IPS-18a (cell line): Measurements from ENCODE around the gene ADAMTS17.
"Not testable (repeated sequence)": the region's sequence is repeated elsewhere in the genome, so short reads cannot be mapped to it uniquely, and the experiment has no call there.

ENCODE experiments used
- H3K27ac ChIP-seq: one replicate; pipeline ENCODE4 v1.5.1; 2013; ENCODE audit warnings: low read length
- H3K27me3 ChIP-seq: one replicate; pipeline ENCODE4 v1.6.1; 2013; ENCODE audit warnings: mild to moderate bottlenecking, low read length; ENCODE audit not compliant: control insufficient read depth, insufficient read depth
- H3K36me3 ChIP-seq: one replicate; pipeline ENCODE4 v1.6.1; 2013; ENCODE audit warnings: low read depth, low read length; ENCODE audit not compliant: control insufficient read depth
- H3K4me1 ChIP-seq: one replicate; pipeline ENCODE4 v1.6.1; 2013; ENCODE audit warnings: low read depth, low read length; ENCODE audit not compliant: control insufficient read depth
- H3K4me3 ChIP-seq: one replicate; pipeline ENCODE4 v1.5.1; 2013; ENCODE audit warnings: low read length
- H3K9ac ChIP-seq: one replicate; pipeline ENCODE4 v1.6.1; 2013; ENCODE audit warnings: mild to moderate bottlenecking, low read length, moderate library complexity
- H3K9me3 ChIP-seq: one replicate; pipeline ENCODE4 v1.6.1; 2013; ENCODE audit warnings: low read depth, low read length; ENCODE audit not compliant: control insufficient read depth

ADAMTS17 gene

DNA sequence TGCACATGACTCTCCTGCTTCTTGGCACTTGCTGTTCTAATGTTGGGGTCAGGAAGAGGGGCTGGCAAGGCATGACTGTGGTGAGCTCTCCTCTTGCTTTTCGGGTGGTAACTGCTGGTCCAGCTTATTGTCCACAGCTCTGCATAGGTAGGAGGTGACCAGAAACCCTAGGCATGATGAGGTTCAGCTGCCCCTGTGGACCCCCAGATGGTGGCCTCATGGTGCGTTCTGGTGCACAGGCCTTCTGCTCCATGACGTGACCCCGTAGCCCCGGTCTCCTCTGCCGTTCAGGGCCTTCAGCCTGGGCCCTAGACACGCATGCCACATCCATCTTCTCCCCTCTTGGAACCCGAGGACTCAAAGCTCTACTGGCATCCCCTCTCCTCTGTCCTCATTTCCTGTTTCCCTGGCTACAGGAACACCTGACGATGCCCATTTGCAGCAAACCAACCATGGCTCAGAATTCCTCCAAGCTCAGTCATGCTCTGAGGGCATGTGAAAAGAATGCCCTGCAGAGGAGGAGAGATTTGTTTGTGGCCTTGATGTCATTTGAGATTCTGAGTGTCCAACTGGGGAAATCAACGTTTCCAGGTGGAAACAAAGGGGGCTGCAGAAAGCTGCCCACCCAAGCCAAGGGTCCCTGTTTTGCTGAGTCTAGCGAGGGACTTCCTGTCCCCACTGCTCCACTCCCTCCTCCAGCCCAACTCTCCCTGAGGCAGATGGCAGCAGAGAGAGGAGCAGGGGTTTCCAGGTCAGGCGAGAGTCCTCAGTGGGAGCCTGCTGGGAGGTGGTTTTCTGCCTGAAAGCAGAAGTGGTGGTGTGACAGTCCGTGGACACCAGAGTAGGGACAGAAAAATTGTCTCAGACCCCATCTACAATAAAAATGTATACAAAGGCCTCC, 409.8 kb downstream of the ADAMTS17 start:
- Histone ChIP-seq H3K27ac (no peak overlapping the region), H3K36me3 (no peaks in the 10 kb centered on the region), H3K27me3 (peaks cover 17% of the 10 kb centered on the region), H3K9ac (no peak overlapping the region), H3K4me3 (no peak overlapping the region), H3K9me3 (no peaks in the 10 kb centered on the region), H3K4me1 (peaks cover 13% of the 10 kb centered on the region)

DNA sequence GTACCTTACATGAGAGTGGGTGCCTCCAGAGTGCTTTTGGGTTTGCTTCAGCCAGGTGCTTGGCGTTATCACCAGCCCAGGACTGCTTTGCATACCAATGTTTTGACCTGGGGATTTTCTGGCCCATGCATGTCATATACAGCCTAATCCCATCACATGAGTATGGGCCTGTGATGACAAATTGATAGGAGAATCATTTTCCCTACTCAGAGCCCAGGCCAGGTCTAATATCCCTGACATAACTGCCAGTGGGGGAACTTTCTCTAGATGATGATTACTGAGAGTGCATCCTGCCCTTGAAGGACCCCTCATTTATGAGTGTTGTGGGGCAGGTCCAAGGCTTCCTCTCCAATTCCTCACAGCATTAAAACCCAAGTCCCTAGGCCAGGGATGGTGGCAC, 411.1 kb downstream of the ADAMTS17 start:
- Histone ChIP-seq H3K27me3 (peaks cover 17% of the 10 kb centered on the region), H3K36me3 (no peaks in the 10 kb centered on the region), H3K9me3 (no peaks in the 10 kb centered on the region), H3K4me3 (no peak overlapping the region), H3K4me1 (peaks cover 13% of the 10 kb centered on the region), H3K9ac (no peak overlapping the region), H3K27ac (no peak overlapping the region)

DNA sequence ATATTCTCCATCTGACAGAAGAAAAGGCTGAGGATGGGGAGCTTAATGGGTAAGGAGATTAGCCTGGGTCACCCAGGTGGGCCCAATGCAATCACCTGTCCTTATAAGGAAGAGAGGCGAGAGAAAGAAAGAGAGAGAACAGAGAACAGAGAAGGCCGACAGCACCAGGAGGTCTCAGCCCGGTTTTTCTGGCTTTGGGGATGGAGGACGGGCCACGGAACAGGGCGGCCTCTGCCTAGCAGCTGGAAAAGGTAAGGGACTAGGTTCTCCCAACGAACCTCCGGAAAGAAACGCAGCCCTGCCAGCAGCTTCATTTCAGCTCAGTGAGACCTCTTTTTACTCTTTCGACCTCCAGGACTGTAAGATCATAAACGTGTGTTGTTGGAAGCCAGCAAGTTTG, 412.5 kb downstream of the ADAMTS17 start:
- Histone ChIP-seq H3K27me3 (peaks cover 26% of the 10 kb centered on the region), H3K9ac (peak overlapping the region; percentile 18), H3K36me3 (no peaks in the 10 kb centered on the region), H3K4me3 (peak overlapping the region; percentile 71), H3K27ac (no peak overlapping the region), H3K4me1 (peaks cover 13% of the 10 kb centered on the region), H3K9me3 (no peaks in the 10 kb centered on the region)

DNA sequence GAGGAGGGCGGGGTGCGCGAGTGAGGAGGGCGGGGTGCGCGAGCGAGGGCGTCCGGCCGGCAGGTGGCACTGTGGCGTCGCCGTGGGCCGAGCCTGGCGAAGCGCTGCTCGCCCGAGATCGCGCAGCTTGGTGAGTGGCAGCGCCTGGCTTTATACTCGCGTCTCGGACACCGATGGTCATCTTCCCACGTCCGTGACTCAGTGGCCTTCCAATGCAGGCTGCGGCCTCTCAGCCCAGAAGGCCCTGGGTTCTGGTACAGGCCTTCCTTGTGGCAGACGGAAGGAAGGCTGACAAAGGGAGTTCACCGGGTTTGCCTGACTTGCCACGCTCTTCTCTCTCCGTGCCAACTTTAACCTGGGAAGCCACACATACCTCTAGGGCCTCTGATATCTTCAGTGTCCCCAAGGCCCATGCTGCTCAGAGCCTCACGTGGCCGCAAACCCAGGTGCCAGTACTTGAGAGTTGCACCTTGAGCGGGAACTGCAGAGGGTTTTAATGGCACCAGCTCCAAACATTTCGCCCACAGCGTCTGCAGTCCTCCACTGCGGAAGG, 413.3 kb downstream of the ADAMTS17 start:
- Histone ChIP-seq H3K4me1 (peaks cover 13% of the 10 kb centered on the region), H3K36me3 (no peaks in the 10 kb centered on the region), H3K27me3 (peaks cover 26% of the 10 kb centered on the region), H3K4me3 (peak overlapping the region; percentile 71), H3K9ac (peak overlapping the region; percentile 49), H3K9me3 (no peaks in the 10 kb centered on the region), H3K27ac (no peak overlapping the region)

DNA sequence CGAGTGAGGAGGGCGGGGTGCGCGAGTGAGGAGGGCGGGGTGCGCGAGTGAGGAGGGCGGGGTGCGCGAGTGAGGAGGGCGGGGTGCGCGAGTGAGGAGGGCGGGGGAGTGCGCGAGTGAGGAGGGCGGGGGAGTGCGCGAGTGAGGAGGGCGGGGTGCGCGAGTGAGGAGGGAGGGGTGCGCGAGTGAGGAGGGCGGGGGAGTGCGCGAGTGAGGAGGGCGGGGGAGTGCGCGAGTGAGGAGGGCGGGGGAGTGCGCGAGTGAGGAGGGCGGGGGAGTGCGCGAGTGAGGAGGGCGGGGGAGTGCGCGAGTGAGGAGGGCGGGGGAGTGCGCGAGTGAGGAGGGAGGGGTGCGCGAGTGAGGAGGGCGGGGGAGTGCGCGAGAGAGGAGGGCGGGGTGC, 415.2 kb downstream of the ADAMTS17 start:
- not testable (repeated sequence) for H3K9ac ChIP-seq, H3K27ac ChIP-seq, H3K36me3 ChIP-seq, H3K4me3 ChIP-seq, H3K9me3 ChIP-seq
- Histone ChIP-seq H3K4me1 (peaks cover 13% of the 10 kb centered on the region), H3K27me3 (peaks cover 26% of the 10 kb centered on the region)

DNA sequence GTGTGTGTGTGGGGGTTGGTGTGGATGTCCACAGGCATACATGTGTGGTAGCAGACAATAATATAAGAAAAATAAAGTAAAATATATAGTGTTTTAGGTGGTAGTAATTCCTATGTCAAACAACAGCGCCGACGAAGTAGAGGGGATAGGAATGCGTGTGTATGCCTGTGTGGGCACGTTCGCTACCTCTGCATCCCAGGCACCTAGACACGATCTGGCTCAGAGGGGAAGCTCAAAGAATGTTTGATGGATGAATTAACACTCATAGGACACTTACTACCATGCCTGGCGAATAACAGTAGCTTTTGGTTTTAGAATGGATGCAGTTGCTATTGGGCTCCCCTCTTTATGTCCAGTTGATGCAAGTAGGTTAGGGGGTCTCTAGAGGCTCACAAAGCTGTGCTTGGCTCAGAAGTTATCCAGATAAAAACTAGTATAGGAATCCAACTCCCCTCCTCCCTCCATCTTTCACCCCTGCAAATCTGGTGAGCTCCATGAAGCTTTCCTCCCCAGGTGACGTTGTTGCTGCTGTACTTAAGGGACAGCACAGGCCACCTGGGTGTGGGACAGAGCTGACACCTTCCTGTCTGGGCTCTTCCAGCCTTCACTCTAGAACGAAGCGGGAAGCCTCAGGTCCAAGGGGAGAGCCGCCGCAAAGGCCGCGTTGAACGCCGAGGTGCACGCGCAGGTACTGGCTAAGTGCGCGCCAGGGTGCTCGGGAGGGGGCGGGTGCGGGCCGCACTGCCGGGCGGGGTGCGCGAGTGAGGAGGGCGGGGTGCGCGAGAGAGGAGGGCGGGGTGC, 415.9 kb downstream of the ADAMTS17 start:
- Histone ChIP-seq H3K27me3 (peaks cover 26% of the 10 kb centered on the region), H3K36me3 (no peaks in the 10 kb centered on the region), H3K4me1 (peaks cover 13% of the 10 kb centered on the region), H3K27ac (no peak overlapping the region), H3K9ac (no peak overlapping the region), H3K9me3 (no peaks in the 10 kb centered on the region), H3K4me3 (peak overlapping the region; percentile 52)

DNA sequence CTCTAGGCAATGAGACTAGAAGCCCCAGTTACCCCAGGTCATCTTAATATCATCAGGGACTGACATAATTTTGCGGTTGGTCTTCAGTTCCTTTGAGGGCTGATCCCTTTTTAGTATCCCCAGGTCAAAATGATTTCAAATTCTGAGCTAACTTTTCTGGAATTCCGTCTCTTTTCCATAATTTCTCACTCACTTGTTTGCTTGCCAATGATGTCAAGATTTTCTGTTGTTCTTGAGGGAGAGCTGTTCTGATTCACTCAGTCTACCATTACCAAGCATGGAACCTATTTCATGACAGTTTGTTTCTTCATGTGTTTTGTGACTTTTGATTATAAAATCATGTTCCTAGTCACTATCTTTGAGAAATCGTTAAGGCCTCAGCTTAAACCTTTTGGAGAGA, 418.1 kb downstream of the ADAMTS17 start:
- Histone ChIP-seq H3K4me1 (no peaks in the 10 kb centered on the region), H3K36me3 (no peaks in the 10 kb centered on the region), H3K27ac (no peak overlapping the region), H3K9ac (no peak overlapping the region), H3K27me3 (peaks cover 12% of the 10 kb centered on the region), H3K4me3 (no peak overlapping the region), H3K9me3 (no peaks in the 10 kb centered on the region)
